Progenitor cell of endocrine pancreas (in vitro differentiated cells): Measurements from ENCODE around the gene CHN2. TPM values are rescaled to one million over a fixed set of nuclear protein-coding genes. Genes with fewer than 3 reads are reported as not detected.

Source experiments
- DNase-seq: peaks from one replicate; pipeline ENCODE4 v3.0.0; 2021; ENCODE audit warnings: low spot score; ENCODE audit not compliant: unreplicated experiment
- H3K27ac Mint-ChIP-seq: 2 replicates; pipeline ENCODE4 v1.8.0; 2021; ENCODE audit warnings: mild to moderate bottlenecking, moderate library complexity, mixed read lengths
- H3K27me3 Mint-ChIP-seq: 2 replicates; pipeline ENCODE4 v1.8.0; 2021; ENCODE audit warnings: mixed read lengths
- H3K36me3 Mint-ChIP-seq: 2 replicates; pipeline ENCODE4 v1.8.0; 2022; ENCODE audit warnings: mixed read lengths; ENCODE audit not compliant: insufficient read depth
- H3K4me1 Mint-ChIP-seq: 2 replicates; pipeline ENCODE4 v1.8.0; 2021; ENCODE audit warnings: low read depth, mixed read lengths
- H3K4me3 Mint-ChIP-seq: 2 replicates; pipeline ENCODE4 v1.8.0; 2021; ENCODE audit warnings: low read depth, mild to moderate bottlenecking, moderate library complexity, mixed read lengths
- H3K9me3 Mint-ChIP-seq: 2 replicates; pipeline ENCODE4 v1.8.0; 2021; ENCODE audit warnings: low read depth, mixed read lengths
- total RNA-seq: library from RNA; stranded (reverse); gene quantifications from 2 replicates; pipeline ENCODE4 v1.2.1, GENCODE V29; 2021
- TF ChIP-seq, protein P1 (sequence below): fragments of 200-600 bp; sonication (generic); IDR thresholded peaks from one replicate; pipeline ENCODE4 v1.5.0; 2021; ENCODE audit warnings: antibody characterized with exemption, mild to moderate bottlenecking; ENCODE audit not compliant: unreplicated experiment

The CHN2 gene
- total RNA-seq, 1 donor from 2014 or later = 22.0 TPM

GRCh38 chr7:29304756-29305155, 110.2 kb downstream of the CHN2 start:
- Mint-ChIP-seq H3K9me3 (no peaks in the 10 kb centered on the region), H3K4me1 (peaks cover 17% of the 10 kb centered on the region), H3K27me3 (no peaks in the 10 kb centered on the region), H3K27ac (peak overlapping the region; percentile 53), H3K36me3 (peaks cover 1% of the 10 kb centered on the region), H3K4me3 (no peak overlapping the region)
- DNase-seq = no peak
- TF ChIP-seq, protein P1, sequence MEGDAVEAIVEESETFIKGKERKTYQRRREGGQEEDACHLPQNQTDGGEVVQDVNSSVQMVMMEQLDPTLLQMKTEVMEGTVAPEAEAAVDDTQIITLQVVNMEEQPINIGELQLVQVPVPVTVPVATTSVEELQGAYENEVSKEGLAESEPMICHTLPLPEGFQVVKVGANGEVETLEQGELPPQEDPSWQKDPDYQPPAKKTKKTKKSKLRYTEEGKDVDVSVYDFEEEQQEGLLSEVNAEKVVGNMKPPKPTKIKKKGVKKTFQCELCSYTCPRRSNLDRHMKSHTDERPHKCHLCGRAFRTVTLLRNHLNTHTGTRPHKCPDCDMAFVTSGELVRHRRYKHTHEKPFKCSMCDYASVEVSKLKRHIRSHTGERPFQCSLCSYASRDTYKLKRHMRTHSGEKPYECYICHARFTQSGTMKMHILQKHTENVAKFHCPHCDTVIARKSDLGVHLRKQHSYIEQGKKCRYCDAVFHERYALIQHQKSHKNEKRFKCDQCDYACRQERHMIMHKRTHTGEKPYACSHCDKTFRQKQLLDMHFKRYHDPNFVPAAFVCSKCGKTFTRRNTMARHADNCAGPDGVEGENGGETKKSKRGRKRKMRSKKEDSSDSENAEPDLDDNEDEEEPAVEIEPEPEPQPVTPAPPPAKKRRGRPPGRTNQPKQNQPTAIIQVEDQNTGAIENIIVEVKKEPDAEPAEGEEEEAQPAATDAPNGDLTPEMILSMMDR = no peak

DNA sequence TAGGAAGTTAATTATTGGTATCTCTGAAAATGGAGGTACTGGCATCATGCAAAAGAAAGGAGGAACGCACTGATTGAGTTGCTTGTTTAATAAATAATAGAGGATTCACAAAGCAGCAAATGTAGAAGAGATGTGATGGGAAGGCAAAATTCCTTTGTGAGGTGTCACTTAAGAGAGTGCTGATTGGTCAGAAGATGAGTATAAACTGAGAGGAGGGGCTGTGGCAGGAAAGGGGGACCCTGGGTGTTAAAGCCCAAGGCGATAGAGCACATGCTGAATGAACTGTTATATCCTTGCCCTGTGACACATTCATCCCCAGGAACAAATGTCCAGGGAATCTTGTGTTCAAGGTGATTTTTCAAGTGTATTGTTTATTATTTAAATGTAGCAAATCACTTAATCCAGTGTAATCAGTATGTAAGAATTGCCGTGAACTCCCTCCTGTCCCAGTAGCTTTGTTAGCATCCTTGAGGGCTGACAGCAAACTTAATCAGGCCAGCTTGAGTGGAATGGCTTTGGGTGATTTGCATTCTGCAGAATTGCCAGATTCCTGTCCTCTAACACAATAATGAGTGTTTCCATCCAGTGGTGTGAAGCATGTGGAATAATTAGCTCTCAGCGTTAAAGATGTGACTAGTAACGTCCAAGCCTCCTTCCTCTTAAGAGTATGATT, 111.9 kb downstream of the CHN2 start:
- TF ChIP-seq, protein P1 = no peak
- no peak for DNase-seq
- H3K36me3 Mint-ChIP-seq = peaks cover 3% of the 10 kb centered on the region
- H3K27me3 Mint-ChIP-seq = no peaks in the 10 kb centered on the region
- no peaks in the 10 kb centered on the region for H3K9me3 Mint-ChIP-seq
- no peak overlapping the region for H3K27ac Mint-ChIP-seq
- no peak overlapping the region for H3K4me3 Mint-ChIP-seq
- H3K4me1 Mint-ChIP-seq = peaks cover 8% of the 10 kb centered on the region

DNA sequence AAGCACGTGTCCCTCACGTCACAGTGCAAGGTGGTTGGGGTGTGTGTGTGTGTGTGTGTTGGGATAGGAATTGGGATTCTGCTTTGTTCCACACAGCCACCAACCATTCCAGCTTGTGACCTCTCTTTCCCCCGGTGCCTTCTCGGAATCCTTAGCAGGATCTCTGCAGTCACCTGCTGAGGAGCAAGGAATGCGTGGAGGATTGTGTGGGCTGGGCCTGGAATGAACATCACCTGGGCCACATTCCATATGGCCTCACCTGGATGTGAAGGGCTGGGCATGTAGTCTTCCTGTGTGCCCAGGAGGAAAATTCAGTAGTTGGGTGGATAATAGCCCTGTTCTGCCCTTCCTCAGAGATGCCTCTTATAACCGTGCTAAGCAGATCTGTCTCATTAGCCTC, 113.8 kb downstream of the CHN2 start:
- DNase-seq = no peak
- H3K36me3 Mint-ChIP-seq = peaks cover 3% of the 10 kb centered on the region
- no peak overlapping the region for H3K27ac Mint-ChIP-seq
- no peak overlapping the region for H3K4me3 Mint-ChIP-seq
- H3K27me3 Mint-ChIP-seq = no peaks in the 10 kb centered on the region
- TF ChIP-seq, protein P1 = no peak
- H3K9me3 Mint-ChIP-seq = no peaks in the 10 kb centered on the region
- peaks cover 8% of the 10 kb centered on the region for H3K4me1 Mint-ChIP-seq

- H3K27me3 Mint-ChIP-seq = no peaks in the 10 kb centered on the region
- TF ChIP-seq, protein P1 = no peak
- H3K9me3 Mint-ChIP-seq = no peaks in the 10 kb centered on the region
- H3K36me3 Mint-ChIP-seq = peaks cover 3% of the 10 kb centered on the region
- DNase-seq = no peak
- H3K4me3 Mint-ChIP-seq = no peak overlapping the region
- peaks cover 8% of the 10 kb centered on the region for H3K4me1 Mint-ChIP-seq
- no peak overlapping the region for H3K27ac Mint-ChIP-seq
These were observed 114.7 kb downstream of the CHN2 start for GRCh38 chr7:29309041-29309854.

- H3K36me3 Mint-ChIP-seq = peaks cover 3% of the 10 kb centered on the region
- H3K4me1 Mint-ChIP-seq = peaks cover 5% of the 10 kb centered on the region
- no peaks in the 10 kb centered on the region for H3K27me3 Mint-ChIP-seq
- H3K27ac Mint-ChIP-seq = no peak overlapping the region
- DNase-seq = no peak
- no peaks in the 10 kb centered on the region for H3K9me3 Mint-ChIP-seq
- H3K4me3 Mint-ChIP-seq = no peak overlapping the region
- TF ChIP-seq, protein P1 = no peak
These were observed 116.0 kb downstream of the CHN2 start for GRCh38 chr7:29310625-29311024.
